CD14-positive monocyte (primary cell): ENCODE results near the gene INPP4A. TPM values are rescaled to one million over a fixed set of nuclear protein-coding genes. Genes with fewer than 3 reads are reported as not detected.

Experiments used
- DNase-seq, 3 donors: peaks; one replicate each; pipeline ENCODE4 v3.0.0-alpha.2; 2011 to 2022
- H2AFZ ChIP-seq: 2 replicates; pipeline ENCODE4 v1.6.0; 2012; ENCODE audit warnings: mild to moderate bottlenecking, low read depth, low read length, inconsistent platforms; ENCODE audit not compliant: insufficient read depth, poor library complexity, severe bottlenecking
- H3K27ac ChIP-seq, 2 donors: 1 replicate in 1 of 2; 2 replicates in 1 of 2; pipeline ENCODE4 v1.5.1; 2012 to 2013; ENCODE audit warnings: low read length in 2 of 2, control low read depth in 1 of 2, inconsistent platforms in 1 of 2, low read depth in 1 of 2, mild to moderate bottlenecking in 1 of 2
- H3K27me3 ChIP-seq, 2 donors: one replicate each; pipeline versions ENCODE4 v1.6.0 to v1.6.1; 2011 to 2013; ENCODE audit warnings: low read length in 2 of 2; ENCODE audit not compliant: control insufficient read depth in 2 of 2, insufficient read depth in 2 of 2
- H3K36me3 ChIP-seq, 2 donors: replicated peaks in 1 of 2; 1 replicate in 1 of 2; 2 replicates in 1 of 2; pipeline versions ENCODE4 v1.5.1 to v1.6.1; 2012 to 2013; ENCODE audit warnings: low read length in 2 of 2, control low read depth in 1 of 2, inconsistent platforms in 1 of 2, mild to moderate bottlenecking in 1 of 2; ENCODE audit not compliant: insufficient read depth in 2 of 2, control insufficient read depth in 1 of 2
- H3K4me1 ChIP-seq, 2 donors: 1 replicate in 1 of 2; 2 replicates in 1 of 2; pipeline versions ENCODE4 v1.5.1 to v1.6.1; 2012 to 2013; ENCODE audit warnings: low read length in 2 of 2, control low read depth in 1 of 2, inconsistent platforms in 1 of 2, mild to moderate bottlenecking in 1 of 2, moderate library complexity in 1 of 2; ENCODE audit not compliant: insufficient read depth in 2 of 2, control insufficient read depth in 1 of 2
- H3K4me2 ChIP-seq: replicated peaks from 2 replicates; pipeline ENCODE3; 2012; ENCODE audit warnings: low read length, moderate library complexity, mild to moderate bottlenecking; ENCODE audit not compliant: poor library complexity, severe bottlenecking; ENCODE audit errors: extremely low read depth
- H3K4me3 ChIP-seq, 3 experiments: fragments of 200-600 bp in 1 of 3; sonication (generic) in 1 of 3; replicated peaks in 1 of 3; 1 replicate in 2 of 3; 2 replicates in 1 of 3; pipeline ENCODE4 v1.5.1; 2011 to 2013; ENCODE audit warnings: low read length in 3 of 3, mild to moderate bottlenecking in 3 of 3, control low read depth in 2 of 3, low read depth in 2 of 3, inconsistent platforms in 1 of 3, moderate library complexity in 1 of 3
- H3K79me2 ChIP-seq: 2 replicates; pipeline ENCODE4 v1.6.0; 2012; ENCODE audit warnings: mild to moderate bottlenecking, control low read depth, inconsistent platforms, low read length, moderate library complexity; ENCODE audit not compliant: insufficient read depth
- H3K9ac ChIP-seq: 2 replicates; pipeline ENCODE4 v1.6.0; 2017; ENCODE audit warnings: low read length, mild to moderate bottlenecking; ENCODE audit not compliant: insufficient read depth, poor library complexity, severe bottlenecking
- H3K9me3 ChIP-seq, 2 donors: replicated peaks in 1 of 2; 1 replicate in 1 of 2; 2 replicates in 1 of 2; pipeline versions ENCODE4 v1.5.1 to v1.6.1; 2012 to 2013; ENCODE audit warnings: low read length in 2 of 2, control low read depth in 1 of 2; ENCODE audit not compliant: control insufficient read depth in 1 of 2, insufficient read depth in 1 of 2
- H4K20me1 ChIP-seq: 2 replicates; pipeline ENCODE4 v1.6.0; 2012; ENCODE audit warnings: mild to moderate bottlenecking, low read length, control low read depth, moderate library complexity; ENCODE audit not compliant: insufficient read depth
- H3K27ac Mint-ChIP-seq, 7 donors: one replicate each; pipeline ENCODE4 v1.8.0; 2020; ENCODE audit warnings: mild to moderate bottlenecking in 7 of 7, mixed read lengths in 7 of 7, moderate library complexity in 6 of 7, inconsistent platforms in 2 of 7
- H3K27me3 Mint-ChIP-seq, 3 donors: one replicate each; pipeline ENCODE4 v1.8.0; 2021 to 2022; ENCODE audit warnings: low read depth in 3 of 3, mild to moderate bottlenecking in 3 of 3, mixed read lengths in 3 of 3, moderate library complexity in 3 of 3, inconsistent platforms in 1 of 3
- H3K36me3 Mint-ChIP-seq, 2 donors: one replicate each; pipeline ENCODE4 v1.8.0; 2020; ENCODE audit warnings: mixed read lengths in 2 of 2, inconsistent platforms in 1 of 2, mild to moderate bottlenecking in 1 of 2
- H3K4me1 Mint-ChIP-seq: one replicate; pipeline ENCODE4 v1.8.0; 2020; ENCODE audit warnings: mild to moderate bottlenecking, mixed read lengths
- H3K4me3 Mint-ChIP-seq, 2 donors: one replicate each; pipeline ENCODE4 v1.8.0; 2020; ENCODE audit warnings: mild to moderate bottlenecking in 2 of 2, mixed read lengths in 2 of 2, moderate library complexity in 1 of 2
- H3K9me3 Mint-ChIP-seq, 7 donors: one replicate each; pipeline ENCODE4 v1.8.0; 2020 to 2022; ENCODE audit warnings: mixed read lengths in 7 of 7, mild to moderate bottlenecking in 6 of 7, moderate library complexity in 6 of 7, inconsistent platforms in 2 of 7
- WGBS: methylation state at CpG from one replicate; pipeline ENCODE4 v1.1.5; 2013; ENCODE audit warnings: missing lambda C conversion rate; ENCODE audit not compliant: insufficient coverage; 5-methylcytosine and 5-hydroxymethylcytosine counted together
- intact Hi-C, 2 donors: fragments of 100-400 bp; cut with micrococcal nuclease; formaldehyde crosslinking; loops; one replicate each; pipeline versions ENCODE4 v1.15.0 to v1.15.1; 2023
- polyA plus RNA-seq, 3 donors: library from polyadenylated mRNA; depleted of rRNA in 1 of 3; unstranded in 2 of 3; stranded (reverse) in 1 of 3; fragments of 300-500 nt in 2 of 3; fragments of >200 nt in 1 of 3; fragmentation: Illumina TruSeq in 2 of 3; gene quantifications; 1 replicate in 2 of 3; 2 replicates in 1 of 3; pipeline ENCODE4 v1.2.3, GENCODE V29; 2012 to 2021
- TF ChIP-seq, protein P1 (sequence below): fragments of 200-600 bp; IDR thresholded peaks from one replicate; pipeline ENCODE4 v1.8.0; 2022; ENCODE audit warnings: antibody characterized with exemption, mild to moderate bottlenecking

The INPP4A gene
- polyA plus RNA-seq, 3 donors, result 13.7 to 52.4 (median 20.7) TPM

DNA sequence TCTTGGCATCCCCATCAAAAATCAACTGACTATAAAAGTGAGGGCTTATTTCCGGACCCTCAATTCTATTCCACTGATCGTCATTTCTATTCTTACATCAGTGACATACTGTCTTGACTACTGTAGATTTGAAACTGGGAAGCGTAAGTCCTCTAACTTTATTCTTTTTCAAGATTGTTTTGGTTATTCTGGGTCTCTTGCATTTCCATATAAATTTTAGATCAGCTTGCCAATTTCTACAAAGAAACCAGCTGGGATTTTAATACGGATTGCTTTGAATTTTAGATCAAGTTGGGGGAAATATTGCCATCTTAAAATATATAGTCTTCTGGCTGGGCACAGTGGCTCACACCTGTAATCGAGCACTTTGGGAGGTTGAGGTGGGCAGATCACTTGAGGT lies 17.9 kb upstream of the INPP4A start:
- no peak overlapping the region for H3K27ac ChIP-seq
- intact Hi-C loops, result no loop called here
- Mint-ChIP-seq H3K4me1 (no peaks in the 10 kb centered on the region), H3K9me3 (peaks cover 8 to 19% (median 16%) of the 10 kb centered on the region in 7 donors), H3K27me3 (peaks cover 3 to 9% (median 6%) of the 10 kb centered on the region in 3 donors), H3K27ac (no peak overlapping the region), H3K36me3 (peaks cover 0 to 2% of the 10 kb centered on the region in 2 donors), H3K4me3 (no peak overlapping the region)
- H3K79me2 ChIP-seq, result no peaks in the 10 kb centered on the region
- peaks cover 7 to 10% of the 10 kb centered on the region in 2 donors for H3K9me3 ChIP-seq
- TF ChIP-seq, protein P1, sequence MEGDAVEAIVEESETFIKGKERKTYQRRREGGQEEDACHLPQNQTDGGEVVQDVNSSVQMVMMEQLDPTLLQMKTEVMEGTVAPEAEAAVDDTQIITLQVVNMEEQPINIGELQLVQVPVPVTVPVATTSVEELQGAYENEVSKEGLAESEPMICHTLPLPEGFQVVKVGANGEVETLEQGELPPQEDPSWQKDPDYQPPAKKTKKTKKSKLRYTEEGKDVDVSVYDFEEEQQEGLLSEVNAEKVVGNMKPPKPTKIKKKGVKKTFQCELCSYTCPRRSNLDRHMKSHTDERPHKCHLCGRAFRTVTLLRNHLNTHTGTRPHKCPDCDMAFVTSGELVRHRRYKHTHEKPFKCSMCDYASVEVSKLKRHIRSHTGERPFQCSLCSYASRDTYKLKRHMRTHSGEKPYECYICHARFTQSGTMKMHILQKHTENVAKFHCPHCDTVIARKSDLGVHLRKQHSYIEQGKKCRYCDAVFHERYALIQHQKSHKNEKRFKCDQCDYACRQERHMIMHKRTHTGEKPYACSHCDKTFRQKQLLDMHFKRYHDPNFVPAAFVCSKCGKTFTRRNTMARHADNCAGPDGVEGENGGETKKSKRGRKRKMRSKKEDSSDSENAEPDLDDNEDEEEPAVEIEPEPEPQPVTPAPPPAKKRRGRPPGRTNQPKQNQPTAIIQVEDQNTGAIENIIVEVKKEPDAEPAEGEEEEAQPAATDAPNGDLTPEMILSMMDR, result no peak
- no peaks in the 10 kb centered on the region for H3K27me3 ChIP-seq
- no peak overlapping the region for H3K9ac ChIP-seq
- WGBS, result 86% methylated on average over 1 of the region's 5 CpGs
- no peak overlapping the region for H3K4me2 ChIP-seq
- no peaks in the 10 kb centered on the region for H3K4me1 ChIP-seq
- no peak overlapping the region for H2AFZ ChIP-seq
- no peak overlapping the region for H3K4me3 ChIP-seq
- no peak for DNase-seq
- no peaks in the 10 kb centered on the region for H4K20me1 ChIP-seq
- no peaks in the 10 kb centered on the region for H3K36me3 ChIP-seq

DNA sequence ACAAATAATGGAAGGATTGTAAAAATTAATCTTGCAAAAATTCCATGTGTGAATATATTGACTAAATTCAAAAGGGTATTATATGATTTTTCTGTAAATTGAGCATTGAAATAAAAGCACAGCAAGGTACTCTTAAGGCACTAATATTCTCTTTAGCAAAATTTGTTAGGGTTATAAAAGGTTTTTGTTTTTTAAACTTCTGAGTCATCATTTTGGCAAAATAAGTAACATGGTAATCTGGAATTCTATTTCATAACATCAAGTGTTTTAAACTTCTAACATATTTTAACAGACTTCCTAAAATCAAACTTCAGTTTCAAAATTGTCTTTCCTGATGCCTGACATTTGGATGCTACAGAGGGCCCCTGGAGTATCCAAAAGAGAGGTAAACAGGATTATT lies 12.5 kb upstream of the INPP4A start:
- Mint-ChIP-seq H3K9me3 (peaks cover 10 to 19% (median 17%) of the 10 kb centered on the region in 7 donors), H3K4me3 (no peak overlapping the region), H3K27me3 (peaks cover 2 to 6% (median 3%) of the 10 kb centered on the region in 3 donors), H3K27ac (no peak overlapping the region), H3K4me1 (no peaks in the 10 kb centered on the region), H3K36me3 (no peaks in the 10 kb centered on the region)
- Histone ChIP-seq H3K27ac (no peak overlapping the region), H3K9ac (no peak overlapping the region), H3K4me1 (no peaks in the 10 kb centered on the region), H3K9me3 (peaks cover 5 to 7% of the 10 kb centered on the region in 2 donors), H4K20me1 (no peaks in the 10 kb centered on the region), H3K4me3 (no peak overlapping the region), H3K27me3 (no peaks in the 10 kb centered on the region), H3K36me3 (no peaks in the 10 kb centered on the region), H3K79me2 (no peaks in the 10 kb centered on the region), H3K4me2 (no peak overlapping the region), H2AFZ (no peak overlapping the region)
- DNase-seq, result no peak
- TF ChIP-seq, protein P1, result no peak
- intact Hi-C loops, result no loop called here
